GM10847 (cell line): ENCODE data around the gene PPP1R16B.

Experiments
- POLR2A ChIP-seq: IDR thresholded peaks from 2 replicates; pipeline ENCODE4 v1.6.1; 2011; ENCODE audit not compliant: insufficient read length; ENCODE audit errors: extremely low read depth

Gene PPP1R16B

DNA sequence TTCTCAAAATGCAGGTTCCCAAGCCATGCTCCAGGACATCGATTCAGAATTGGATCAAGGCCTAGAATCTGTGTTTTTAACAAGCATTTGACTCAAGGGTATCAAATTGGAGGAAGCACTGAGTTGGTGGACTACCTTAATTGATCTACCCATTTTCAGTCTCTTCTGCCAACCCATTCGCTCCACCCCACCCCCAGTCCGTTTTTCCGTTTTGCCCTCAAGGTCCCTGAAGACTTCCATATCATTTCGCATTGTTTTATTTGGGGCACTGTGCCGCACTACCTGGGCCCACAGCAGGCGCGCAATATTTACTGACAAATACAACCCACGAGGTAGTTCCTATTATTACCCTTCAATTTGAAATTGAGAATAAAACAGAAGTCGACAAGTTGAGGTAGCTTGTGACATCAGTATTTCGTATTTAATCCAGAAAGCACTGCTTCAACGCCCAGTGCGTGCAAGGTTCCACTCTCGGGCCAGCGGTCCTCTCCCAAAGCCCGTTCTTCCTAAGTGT lies 156.1 kb downstream of the PPP1R16B start:
- no peak for TF ChIP-seq POLR2A

DNA sequence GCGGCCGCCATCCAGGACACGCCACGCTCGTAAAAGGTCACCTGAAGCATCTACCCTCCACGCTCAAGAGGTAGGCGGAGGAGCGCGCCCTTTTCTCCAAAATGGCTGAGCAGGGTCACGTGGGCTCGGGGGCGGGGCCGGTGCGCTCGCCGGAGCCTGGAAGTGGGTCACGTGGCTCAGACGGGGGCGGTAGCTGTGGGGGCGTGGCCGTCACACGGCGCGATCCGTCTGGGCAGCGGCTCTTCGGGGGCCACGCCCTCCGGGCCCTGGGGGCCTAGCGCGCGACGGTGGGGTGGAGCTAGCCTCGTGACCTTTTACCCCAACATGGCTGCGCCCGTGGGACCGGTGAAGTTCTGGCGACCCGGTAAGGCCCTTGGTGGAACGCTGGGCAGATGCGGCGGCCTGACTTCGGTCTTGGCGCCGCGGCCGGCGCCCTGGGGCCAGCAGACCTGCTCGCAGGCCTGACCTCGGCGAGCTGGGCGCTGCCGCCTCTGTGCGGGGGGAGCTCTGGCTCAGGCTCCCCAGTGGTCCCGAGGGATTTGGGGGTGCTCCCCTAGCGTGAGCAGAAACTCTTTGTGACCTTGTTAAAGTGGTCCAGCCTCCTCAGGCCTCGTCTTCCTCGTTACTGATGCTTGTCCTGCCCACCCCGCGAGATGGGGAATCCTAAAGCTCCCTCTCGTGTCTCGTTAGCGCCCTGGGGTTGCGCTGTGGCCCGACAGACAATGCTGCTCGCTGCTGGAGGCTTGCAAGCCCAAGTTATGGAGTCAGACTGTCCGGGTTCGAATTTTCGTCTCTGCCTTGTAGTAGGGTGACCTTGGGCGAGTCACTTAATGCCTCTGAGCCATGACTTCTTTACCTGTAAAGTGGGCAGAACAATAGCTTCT lies 156.8 kb downstream of the PPP1R16B start, which contains the start of gene DHX35:
Gene DHX35 (plus strand): TSS at position 301 of the 884 bp plus-strand sequence. CDS start 24 bp downstream, at position 325.
- TF ChIP-seq POLR2A: peak; percentile 59

DNA sequence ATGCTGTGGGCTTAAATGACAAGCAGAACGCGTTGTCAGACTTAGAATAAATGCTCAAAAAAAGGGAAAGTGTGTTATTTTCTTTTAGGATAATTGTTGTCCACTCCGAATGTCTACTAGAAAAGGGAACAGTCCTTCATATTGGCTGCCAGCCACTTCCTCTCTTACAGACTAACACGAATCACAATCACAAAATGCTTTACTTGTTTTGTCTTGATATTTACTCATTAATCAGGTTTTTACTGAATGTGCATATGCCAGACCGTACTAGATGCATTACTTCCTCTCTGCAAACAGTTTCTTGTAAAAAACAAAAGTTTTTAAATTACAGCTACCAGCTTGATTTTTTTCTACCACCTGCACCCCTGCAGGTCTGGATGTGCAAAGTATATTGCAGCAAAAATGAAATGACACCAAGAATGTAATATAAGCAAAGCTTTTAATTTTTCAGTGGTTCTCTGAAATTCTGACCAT lies 157.5 kb downstream of the PPP1R16B start:
- no peak for TF ChIP-seq POLR2A

DNA sequence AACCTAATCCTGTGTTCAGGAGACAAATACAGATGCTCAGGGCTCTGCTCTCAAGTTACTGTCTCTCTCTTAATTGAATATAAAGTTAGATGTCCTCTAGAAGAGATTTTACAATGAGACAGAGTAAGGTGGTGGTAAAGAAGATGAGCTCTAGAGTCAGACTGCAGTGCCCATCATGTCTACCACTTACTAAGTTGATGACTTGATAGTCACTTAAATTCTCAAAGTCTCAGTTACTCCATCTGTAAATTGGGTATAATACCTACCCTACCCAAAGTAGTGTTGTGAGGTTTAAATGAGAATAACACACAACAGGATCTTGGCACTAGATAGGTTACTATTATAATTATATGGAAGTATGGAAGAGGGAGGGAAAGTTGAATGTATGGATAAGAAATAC lies 158.2 kb downstream of the PPP1R16B start:
- no peak for TF ChIP-seq POLR2A

DNA sequence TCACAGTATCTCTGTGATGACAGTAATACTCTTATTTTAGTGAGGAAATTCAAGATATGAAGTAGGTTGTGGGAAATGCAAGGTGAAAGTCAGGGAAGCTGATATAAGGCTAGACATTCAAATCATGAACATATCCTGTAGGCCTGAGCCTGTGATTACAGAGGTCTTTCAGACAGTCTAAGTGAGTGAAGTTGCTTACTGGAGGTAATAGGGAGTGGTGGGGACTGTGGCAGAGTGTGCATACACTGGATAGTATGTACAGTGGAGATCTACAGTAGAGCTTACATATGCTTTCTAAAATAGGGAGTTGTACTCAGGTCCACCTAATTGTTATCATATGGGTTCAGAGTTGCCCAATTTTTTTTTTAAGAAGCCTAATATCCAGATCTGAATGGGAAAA lies 159.8 kb downstream of the PPP1R16B start:
- no peak for TF ChIP-seq POLR2A

DNA sequence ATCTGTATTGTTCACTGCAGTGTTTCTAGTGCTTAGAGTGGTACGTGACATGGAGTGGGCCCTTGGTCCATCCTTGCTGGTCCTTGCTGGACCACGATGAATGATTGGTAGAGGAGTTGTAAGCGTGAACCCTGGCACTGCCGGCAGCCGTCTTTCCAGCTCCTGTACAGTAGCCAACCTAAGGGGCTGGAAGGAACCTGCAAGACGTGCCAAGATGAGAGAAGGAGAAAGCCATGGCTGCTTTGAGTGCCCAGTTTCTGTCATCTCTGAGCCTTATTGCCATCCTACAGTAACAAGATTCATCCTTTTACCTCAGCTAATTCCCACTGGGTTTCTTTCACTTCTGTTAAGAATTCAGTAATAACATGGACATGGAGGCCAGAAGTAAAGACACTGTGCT lies 162.6 kb downstream of the PPP1R16B start:
- TF ChIP-seq POLR2A: no peak

DNA sequence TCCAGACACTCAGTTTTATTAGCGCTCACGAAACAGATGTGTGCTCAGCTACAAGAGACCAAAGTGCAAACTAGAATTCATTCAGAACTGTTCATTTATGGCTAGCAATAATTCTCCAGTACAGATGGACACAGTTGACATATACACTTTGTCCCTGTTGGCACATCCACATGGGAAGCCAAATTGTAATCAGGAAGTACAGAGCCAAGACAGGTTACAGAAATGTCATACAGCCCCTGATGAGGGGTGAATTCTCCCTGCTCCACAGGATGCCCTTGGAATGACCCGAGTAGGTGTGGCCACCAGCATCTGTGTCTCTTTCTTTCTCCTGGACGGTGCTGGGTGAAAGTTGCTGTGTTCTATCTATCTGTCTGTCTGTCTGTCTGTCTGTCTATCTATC lies 164.2 kb downstream of the PPP1R16B start:
- no peak for TF ChIP-seq POLR2A

DNA sequence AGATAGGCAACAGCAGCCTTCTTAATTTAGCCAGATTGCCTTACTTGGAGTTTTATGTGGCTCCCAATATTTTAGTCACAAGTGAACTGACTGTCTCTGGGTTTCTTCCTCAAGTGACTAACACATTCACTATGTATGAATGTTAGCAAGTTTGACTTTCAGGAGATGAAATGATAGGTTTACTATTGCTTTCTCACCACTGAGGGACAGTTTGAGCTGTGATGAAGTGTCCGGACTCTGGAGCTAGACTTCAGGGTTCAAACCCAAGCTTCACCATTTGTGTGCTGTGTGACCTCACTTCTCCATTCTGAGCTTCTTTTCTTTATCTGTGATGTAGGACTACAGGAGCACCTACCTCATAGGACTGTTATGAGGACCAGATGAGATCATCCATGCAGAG lies 164.8 kb downstream of the PPP1R16B start:
- TF ChIP-seq POLR2A: no peak
